CD4-positive, alpha-beta T cell treated with Interleukin-10 for 1 hour (primary cell): Measurements from ENCODE around the gene RFESD.
"Not testable (repeated sequence)": the region's sequence is repeated elsewhere in the genome, so short reads cannot be mapped to it uniquely, and the experiment has no call there.

Experiments used
- DNase-seq: peaks from one replicate; pipeline ENCODE4 v3.0.0-alpha.2; 2020

The RFESD gene

DNA sequence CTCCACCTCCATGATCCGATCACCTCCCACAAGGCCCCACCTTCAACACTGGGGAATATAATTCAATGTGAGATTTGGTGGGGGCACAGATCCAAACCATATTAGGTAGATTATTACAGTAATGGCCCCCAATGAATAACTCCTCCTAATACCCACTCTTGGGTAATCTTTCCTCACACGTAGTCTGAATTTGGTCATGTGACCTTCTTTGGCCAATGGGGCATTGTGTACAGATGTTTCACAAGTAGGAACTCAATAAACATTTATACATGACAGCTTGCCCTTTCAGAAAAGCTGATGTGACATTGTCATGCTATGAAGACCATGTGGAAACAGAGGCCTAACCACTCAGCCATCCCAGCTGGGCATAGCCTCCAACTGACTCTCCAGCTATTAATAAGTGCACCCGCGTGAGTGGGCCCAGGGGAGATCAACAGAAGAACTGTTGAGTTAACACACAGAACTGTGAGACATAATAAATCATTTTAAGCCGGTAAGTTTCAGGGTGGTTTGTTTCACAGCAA lies 16.1 kb upstream of the RFESD start:
- DNase-seq: no peak

DNA sequence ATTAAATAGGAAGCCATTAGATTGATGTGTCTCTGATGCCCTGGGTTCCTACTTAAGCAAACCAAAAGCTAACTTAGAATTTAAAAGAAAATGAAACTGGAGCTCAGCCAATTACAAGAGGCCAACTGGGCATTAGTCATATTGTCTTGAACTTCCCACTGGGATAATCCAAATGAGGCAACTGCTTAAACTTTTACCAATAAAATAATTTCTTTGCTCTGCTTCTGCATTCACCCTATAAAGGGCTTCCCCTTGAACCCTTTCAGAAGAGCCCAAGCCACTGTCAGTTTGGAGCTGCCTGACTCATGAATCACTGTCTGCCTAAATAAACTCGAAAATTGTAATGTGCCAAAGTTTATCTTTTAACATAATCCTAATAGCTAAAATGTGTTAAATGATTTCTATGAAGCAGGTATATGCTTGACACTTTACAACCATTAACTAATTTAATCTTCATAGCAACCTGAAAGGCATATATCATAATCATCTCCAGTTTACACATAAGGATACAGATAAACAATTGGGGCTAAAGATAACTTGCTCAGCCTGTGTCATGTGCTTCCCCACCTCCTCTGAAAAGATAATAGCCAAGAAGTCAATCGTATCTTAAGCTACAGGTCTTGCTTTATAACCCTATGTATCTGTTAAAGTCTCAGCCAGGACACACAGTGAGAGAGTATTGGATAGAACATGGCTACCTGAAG lies 15.2 kb upstream of the RFESD start:
- no peak for DNase-seq

DNA sequence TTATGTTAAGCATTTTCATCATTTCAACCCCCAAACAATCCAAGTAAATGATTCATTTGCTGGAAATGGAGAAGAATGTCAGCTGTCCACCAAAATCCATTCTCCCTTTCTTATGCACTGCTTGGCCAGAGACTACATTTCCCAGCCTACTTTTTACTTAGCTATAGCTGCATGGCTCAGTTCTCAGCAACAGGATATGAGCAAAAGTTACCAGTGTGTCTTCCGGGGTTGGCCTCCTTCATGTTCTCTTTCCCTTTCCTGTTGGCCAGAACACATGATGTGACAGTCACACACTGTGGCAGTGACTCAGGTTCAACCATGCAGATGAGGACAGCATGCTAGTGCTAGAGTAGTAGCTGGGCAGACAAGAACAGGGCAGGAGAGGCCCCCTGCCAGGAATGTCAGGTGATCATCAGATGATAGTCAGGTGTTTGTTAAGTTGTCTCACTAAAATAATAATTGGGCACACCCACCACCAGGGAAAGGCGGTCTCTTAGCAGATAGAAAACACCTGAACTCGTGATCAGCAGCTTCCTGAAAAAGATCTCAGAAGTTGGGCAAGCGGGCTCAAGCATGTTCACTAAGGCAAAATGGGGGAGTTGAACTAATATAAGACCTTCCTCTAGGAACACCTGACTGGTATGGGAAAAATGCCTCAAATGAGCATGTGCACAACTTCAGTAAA lies 14.4 kb upstream of the RFESD start:
- DNase-seq: peak; percentile 82

DNA sequence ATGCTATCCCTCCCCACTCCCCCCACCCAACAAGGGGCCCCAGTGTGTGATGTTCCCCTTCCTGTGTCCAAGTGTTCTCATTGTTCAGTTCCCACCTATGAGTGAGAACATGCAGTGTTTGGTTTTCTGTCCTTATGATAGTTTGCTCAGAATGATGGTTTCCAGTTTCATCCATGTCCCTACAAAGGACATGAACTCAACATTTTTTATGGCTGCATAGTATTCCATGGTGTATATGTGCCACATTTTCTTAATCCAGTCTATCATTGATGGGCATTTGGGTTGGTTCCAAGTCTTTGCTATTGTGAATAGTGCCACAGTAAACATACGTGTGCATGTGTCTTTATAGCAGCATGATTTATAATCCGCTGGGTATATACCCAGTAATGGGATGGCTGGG lies 13.6 kb upstream of the RFESD start:
- DNase-seq: not testable (repeated sequence)

DNA sequence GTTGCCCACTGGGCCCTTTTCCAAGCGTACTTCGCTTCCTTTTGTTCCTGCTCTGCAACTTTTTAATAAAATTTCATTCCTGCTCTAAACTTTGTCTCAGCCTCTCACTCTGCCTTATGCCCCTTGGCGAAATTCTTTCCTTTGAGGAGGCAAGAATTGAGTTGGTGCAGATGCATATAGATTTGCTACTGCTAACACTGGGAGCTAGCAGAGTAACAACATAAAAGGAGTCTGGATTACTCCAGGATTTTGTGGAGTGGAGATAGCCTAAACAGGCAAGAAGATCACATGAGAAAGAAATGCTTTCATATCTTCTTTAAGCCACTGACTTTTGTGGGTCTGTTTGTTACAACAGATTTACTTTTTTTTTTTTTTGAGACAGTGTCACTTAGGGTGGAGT lies 12.9 kb upstream of the RFESD start:
- no peak for DNase-seq

DNA sequence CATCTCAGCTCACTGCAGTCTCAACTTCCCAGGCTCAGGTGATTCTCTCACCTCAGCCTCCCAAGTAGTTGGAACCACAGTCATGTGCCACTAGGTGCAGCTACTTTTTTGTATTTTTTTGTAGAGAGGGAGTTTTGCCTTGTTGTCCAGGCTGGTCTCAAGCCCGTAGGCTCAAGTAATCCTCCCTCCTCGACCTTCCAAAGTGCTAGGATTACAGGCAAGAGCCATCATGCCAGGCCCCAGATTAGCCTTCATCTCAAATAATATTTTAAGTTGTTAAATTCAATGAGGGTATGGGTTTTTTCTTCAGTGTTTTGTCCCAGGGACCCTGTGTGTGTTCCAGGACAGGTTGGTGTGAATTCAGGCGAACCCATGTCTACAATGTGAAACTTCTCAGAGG lies 12.5 kb upstream of the RFESD start:
- DNase-seq: no peak

DNA sequence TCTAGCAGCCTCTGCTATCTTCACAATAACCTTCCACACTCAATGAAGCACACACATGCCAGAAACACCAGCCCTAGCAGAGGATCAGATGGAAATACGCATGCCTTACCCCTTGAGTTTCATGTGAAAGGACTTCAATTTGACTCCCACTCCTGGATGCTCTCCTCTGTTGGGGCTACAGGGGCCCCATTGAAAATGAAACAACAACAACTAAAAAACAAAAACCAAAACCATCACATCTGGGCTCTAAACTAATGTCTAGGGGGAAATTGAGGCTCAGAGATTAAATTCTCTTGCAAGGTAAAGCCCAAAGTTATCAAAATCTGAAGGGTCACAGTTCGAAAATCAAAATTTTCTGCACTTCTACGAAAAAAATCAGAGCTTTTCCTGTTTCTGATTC lies 7.9 kb upstream of the RFESD start:
- no peak for DNase-seq

DNA sequence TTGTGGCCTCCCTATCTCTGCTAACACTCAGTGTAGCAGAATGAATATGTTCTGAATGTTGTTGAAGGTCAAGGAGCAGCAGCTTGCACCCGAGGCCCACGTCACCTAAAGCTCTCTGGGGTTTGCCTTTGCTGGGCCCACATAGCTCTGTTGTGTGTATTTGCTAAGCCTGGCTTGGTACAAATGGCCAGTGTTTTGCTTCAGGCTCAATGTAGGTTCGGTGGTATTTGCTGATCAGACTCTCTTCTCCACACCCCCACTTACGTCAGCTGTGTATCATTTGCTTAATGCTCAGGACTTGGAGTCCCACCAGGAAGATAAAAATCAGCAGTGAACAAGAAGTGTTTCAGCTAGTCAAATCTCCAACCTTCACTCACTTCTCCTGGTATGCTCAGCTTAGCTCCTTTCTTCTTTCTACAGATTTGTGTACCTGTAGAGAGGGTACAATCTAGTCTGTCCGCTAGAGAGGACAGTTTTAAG lies 4.8 kb upstream of the RFESD start:
- DNase-seq: no peak

DNA sequence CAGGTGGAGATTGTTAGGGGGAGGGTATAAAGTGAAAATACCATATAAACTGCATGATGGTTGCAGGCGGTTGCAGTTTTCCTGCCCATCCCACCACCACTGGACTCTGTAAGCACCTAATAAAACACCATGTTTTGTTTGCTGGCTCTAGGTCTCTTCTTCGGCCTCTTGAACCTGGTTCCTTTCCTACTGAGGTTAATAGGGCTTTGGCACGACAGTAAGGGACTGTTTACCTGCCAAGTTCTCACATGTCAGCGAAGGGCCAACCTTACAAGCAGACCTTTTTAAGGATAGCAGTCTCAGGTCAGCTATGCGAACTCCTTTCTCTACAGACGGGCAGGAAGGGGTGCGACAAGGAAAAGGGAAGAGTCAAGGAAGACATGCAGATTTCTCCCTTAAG lies 3.4 kb upstream of the RFESD start:
- DNase-seq: no peak

DNA sequence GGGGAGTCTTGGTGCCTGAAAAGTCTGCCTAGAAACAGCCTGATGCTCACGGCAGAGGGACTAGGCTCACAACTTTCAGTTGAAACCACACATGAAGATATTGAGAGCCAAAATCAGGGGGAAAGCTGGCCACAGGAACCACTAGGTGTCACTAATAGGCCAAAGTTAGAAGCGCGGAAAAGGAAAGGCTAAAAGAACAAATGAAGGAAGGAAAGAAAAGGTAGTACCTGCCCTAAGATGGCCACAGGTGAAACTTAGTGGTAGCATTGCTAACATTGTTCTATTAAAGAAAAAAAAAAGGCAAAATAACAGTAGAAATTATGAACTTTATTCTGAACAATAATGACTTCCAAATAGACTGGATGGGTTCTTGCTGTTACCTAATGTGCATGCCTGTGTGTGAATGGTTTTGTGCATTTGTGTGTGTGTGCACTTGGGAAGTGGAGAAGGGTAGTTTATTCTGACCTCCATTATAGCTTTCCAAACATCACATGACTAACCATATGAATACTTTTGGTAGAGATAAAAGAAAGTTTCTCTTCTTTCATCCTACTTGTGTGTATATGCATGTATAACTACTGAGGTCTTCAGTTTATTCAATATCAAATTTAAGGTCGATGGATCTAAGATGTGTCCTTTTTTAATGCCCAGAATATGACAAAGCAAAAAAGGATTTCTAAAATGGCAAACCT lies 2.1 kb upstream of the RFESD start:
- peak; percentile 74 for DNase-seq

DNA sequence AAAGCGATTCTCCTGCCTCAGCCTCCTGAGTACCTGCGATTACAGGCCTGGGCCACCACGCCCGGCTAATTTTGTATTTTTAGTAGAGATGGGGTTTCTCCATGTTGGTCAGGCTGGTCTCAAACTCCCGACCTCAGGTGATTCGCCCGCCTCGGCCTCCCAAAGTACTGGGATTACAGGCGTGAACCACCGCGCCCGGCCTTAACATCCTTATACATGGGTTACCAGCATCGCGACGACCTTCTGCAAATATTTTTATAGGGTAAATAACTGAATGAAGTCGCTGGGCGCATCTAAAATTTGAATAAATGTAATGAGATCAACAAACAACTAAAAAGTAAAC lies 380 bp upstream of the RFESD start:
- DNase-seq: not testable (repeated sequence)

DNA sequence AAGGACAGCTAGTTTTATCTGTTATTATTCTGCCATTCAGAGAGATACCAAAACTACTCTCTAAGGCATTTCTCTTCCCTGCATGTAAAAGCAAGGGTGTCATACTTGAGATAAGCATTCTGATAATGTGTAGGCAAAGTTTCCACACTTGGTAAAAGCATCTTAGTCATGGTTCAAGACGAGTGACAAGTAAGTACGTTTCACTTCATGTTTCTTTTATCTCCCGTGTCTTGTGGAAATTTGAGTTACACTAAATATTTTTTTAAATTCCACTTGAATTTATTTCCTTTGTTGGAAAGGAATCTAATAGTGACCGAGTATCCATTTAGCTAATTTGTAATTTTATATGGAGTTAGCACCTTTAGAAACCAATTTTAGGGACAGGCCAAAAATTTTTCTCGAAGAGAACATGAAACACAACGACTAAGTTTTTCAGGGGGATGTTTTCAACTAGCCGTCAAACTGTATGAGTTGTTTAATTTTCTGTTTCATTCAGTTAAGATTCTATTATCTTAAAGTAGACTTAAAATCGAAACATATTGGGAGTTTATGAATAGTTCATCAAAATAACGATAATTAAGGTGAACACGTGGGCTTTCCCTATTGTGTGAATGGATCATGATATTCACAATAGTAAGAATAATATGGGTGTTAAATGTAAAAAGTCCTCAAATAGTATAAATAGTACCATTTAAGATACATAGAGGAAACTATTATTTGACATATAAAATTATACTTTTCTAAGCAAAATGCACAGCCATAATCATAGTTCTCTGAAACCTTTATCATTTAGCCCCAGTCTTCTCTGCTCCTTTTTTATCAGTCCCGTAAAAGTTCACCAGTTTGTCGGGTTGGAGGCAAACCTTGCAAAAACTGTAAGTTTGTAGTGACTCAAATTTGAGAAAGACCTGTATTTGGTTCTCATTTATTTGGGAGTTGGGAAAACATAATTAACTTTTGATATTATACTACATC lies 1.6 kb downstream of the RFESD start:
- no peak for DNase-seq

DNA sequence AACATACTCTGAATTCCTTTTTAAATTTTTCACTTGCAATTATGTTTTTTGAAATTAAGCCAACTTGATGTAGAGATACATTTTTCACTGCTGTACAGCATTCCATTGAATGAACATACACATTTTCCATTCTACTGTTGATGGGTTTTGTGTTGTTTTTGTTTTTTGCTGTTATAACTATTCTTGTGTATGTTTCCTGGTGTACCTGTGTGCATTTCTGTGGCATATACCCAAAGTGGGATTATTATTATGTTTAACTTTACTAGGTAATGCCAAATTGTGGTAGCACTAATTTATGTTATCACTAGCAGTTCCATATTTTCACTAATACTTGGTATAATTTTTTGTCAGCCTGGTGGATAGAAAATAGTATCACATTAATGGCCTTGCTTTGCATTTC lies 2.7 kb downstream of the RFESD start:
- DNase-seq: no peak

DNA sequence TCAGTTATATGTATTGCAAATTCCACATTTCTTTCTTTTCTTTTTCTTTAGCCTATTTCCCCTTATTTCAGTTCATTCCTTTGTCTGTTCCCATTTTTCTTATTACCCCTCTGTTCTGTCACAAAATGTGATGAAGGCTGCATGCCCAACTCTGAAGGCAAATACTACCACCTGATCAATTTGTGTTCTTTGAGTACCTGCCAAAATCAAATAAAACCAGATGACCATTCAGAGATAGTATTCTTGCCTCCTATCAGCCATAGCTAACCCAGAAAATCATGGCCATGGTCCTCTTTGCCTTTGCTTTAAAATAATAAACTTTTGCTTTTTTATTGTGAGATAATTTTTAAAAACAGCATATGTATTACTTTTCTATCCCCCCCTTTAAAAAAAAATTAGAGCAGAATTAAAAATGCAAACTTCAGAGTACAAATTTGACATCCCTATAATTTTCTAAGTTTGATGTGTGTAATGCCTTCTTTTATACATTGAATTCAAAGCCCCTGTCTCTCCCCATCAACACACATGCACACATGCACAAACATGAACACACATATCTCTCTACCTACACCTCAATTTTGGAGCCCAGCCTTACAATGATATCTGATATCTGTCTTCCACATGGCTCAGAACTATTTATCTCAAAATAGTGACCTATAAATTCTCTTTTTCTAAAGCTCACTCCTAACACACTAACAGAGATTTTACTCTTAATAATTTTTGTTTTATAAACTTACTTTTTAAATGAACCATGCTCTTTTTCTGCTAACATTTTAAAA lies 3.5 kb downstream of the RFESD start:
- DNase-seq: no peak

DNA sequence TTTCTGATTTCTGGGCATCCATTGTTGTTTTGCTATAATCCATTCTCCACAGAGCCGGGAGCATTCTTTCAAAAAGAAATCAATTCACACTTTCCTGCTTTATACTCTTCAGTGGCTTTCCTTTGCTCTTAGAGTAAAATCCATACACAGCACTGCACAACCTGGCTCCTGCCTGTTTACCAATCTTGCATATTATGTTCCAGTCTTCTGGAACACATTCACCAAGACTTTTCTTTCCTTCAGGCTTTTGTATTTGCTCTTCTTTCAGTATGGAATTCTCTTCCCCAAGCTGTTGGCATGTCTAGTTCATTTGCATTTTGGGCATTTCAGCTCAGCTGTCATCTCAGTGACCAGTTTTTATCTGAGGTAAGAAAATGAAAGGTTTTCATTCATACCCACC lies 6.3 kb downstream of the RFESD start:
- DNase-seq: no peak

DNA sequence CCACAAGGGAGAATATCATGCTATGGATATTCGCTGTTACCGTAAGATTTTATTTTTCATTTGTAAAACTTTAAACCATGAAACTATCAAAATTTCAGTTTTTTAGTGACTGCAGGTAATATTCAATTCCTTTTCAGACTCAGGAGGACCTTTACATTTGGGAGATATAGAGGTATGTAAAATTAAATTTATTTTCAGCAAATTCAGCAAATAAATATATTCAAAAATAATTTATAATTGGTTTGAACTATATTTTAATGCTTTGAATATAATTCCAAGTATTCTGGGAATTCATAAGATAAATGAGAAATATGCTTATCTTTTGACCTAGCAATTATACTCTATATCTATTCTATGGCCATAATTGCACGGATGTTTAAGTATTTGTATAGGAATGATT lies 7.6 kb downstream of the RFESD start:
- no peak for DNase-seq

DNA sequence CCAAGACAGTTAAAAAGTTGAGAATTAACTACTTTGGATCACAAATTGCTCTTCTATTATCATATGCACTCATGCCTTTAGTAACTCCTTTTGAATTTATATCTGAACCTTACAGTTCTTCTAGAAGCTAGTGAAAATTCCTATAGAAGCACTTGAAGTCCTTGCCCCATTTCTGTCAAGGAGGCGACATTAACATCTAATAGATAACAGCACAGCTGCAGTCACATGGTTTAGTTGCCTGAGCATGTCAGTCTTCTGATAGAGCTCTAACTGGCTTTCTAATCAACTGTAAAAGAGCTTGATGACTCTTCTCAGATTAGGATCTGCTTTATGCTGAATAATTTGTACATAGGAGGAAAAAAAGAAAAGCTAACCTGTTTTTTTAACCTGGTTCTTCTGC lies 9.0 kb downstream of the RFESD start:
- no peak for DNase-seq

DNA sequence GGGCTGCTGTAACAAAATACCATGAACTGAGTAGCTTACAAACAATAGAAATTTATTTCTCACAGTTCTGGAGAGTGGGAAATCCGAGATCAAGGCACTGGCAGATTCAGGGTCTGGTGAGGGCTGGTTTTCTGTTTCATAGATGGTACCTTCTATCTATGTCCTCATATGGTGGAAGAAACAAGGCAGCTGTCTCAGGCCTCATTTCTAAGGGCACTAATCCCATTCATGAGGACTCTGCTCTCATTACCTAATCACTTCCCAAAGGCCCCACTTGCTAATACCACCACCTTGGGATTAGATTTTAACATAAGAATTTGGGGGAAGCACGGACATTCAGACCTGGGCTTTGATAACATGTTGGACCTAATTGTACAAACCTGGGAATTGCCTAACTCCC lies 13.5 kb downstream of the RFESD start:
- DNase-seq: no peak

DNA sequence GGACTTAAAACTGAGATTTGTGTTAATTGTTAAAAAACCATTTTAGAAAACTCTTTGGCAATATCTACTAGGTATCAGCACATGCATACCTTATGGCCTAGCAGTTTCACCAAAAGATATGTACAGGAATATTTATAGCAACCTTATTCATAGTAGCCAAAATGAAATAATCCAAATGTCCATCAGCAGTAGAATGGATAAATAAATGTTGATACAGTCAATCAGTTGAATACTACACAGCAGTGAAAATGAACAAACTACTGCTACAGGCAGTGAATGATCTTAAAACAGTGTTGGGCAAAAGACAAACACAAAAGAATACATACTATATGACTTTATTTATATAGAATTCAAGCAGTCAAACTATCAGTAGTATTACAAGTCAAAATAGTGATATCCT lies 16.4 kb downstream of the RFESD start:
- DNase-seq: no peak

DNA sequence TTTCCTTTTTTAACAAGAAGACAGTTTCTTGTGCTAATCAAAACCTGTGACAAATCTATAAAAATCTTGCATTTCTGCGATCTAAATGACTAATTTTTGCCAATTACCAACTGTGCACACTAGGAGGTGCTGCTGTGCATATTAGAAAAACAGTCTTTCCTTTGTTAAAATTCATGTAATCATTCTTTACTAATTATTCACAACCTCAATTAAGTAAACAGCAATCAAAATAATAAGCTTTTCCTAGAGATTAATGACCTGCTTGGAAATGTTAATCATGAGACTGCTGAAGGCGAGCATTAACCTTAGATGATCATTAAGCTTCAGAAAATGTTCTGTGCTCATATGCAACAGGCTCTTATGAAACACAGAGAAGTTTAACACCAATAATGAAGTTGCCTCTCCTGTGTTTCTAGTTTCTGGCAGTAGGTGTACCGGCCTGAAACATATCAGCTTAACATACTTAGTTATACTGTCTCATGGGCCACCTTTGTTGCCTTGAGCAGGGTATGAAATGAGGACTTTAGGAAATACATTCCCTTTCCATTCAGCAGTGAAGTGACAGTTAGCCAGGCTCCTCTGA lies 17.7 kb downstream of the RFESD start:
- peak; percentile 51 for DNase-seq

DNA sequence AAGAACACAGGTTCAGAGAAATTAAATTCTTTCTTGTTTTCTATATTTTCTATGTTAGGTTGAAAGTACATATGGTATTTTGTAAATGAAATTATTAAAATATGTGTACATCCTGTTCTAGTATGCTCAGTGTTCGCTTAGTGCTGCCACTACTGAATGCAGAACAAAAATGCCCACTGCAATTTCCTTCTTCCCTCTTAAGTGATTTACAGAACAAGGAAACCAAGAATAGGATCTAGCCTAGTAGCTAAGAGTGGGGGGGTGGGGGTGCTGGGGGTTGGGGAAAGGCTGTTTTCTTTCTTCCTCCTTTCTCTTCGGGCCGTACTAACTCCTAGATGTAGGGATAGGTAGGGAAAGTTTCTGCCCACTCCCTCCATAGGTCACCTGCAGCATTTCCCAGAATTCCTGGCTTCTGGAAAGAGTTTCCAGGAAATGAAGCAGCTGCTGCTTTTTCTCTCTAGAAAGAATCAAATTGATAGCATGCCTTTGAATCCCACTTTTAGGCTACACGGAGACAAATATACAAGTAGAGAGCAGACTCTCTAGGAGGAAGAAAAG lies 20.6 kb downstream of the RFESD start:
- DNase-seq: no peak
